Ishikawa (cell line): ENCODE results near the gene LUZP2.

Source experiments
- EP300 ChIP-seq: IDR thresholded peaks from 2 replicates; pipeline ENCODE4 v1.6.1; 2012; ENCODE audit warnings: borderline replicate concordance
- NFIC ChIP-seq: IDR thresholded peaks from 2 replicates; pipeline ENCODE4 v1.6.1; 2012
- TCF12 ChIP-seq: IDR thresholded peaks from 2 replicates; pipeline ENCODE4 v1.6.1; 2012; ENCODE audit warnings: low read depth

- TF ChIP-seq NFIC (no peak), EP300 (no peak), TCF12 (no peak)
Observed at GRCh38 chr11:24531528-24531927, 34.7 kb downstream of the LUZP2 start.
